H9 (cell line): Measurements from ENCODE around the gene OR52N2. TPM values are rescaled to one million over a fixed set of nuclear protein-coding genes. Genes with fewer than 3 reads are reported as not detected.
A peak's percentile ranks its signal among the peaks of the same experiment; 100 is the strongest.

ENCODE experiments used
- DNase-seq: peaks from one replicate; pipeline ENCODE4 v3.0.0-alpha.2; 2017
- H2AFZ ChIP-seq: one replicate; pipeline ENCODE4 v1.6.1; 2013; ENCODE audit warnings: mild to moderate bottlenecking, low read length, control low read depth, moderate library complexity
- H2AK5ac ChIP-seq: 2 replicates; pipeline ENCODE4 v1.6.1; 2013; ENCODE audit warnings: low read length, control low read depth, mixed read lengths; ENCODE audit not compliant: insufficient read length
- H2BK120ac ChIP-seq: one replicate; pipeline ENCODE4 v1.6.1; 2013; ENCODE audit warnings: low read depth, mild to moderate bottlenecking, low read length, control low read depth, inconsistent platforms; ENCODE audit not compliant: poor library complexity, severe bottlenecking
- H2BK12ac ChIP-seq: 2 replicates; pipeline ENCODE4 v1.6.1; 2013; ENCODE audit warnings: low read length, control low read depth, mixed read lengths, low read depth; ENCODE audit not compliant: insufficient read length
- H2BK15ac ChIP-seq: 2 replicates; pipeline ENCODE4 v1.6.1; 2013; ENCODE audit warnings: low read depth, low read length, control low read depth
- H2BK20ac ChIP-seq: one replicate; pipeline ENCODE4 v1.6.1; 2013; ENCODE audit warnings: low read depth, mild to moderate bottlenecking, low read length, control low read depth, inconsistent platforms; ENCODE audit not compliant: poor library complexity, severe bottlenecking
- H2BK5ac ChIP-seq: 2 replicates; pipeline ENCODE4 v1.6.1; 2013; ENCODE audit warnings: low read length, control low read depth, mixed read lengths; ENCODE audit not compliant: insufficient read length
- H3K14ac ChIP-seq: 2 replicates; pipeline ENCODE4 v1.6.1; 2013; ENCODE audit warnings: low read length, control low read depth; ENCODE audit not compliant: insufficient read depth
- H3K18ac ChIP-seq: 2 replicates; pipeline ENCODE4 v1.6.1; 2013; ENCODE audit warnings: low read depth, mild to moderate bottlenecking, mixed read lengths, low read length, control low read depth; ENCODE audit not compliant: insufficient read length
- H3K23ac ChIP-seq: 2 replicates; pipeline ENCODE4 v1.6.1; 2013; ENCODE audit warnings: low read length, control low read depth, mixed read lengths, low read depth; ENCODE audit not compliant: insufficient read length
- H3K23me2 ChIP-seq: 2 replicates; pipeline ENCODE4 v1.6.1; 2013; ENCODE audit warnings: low read depth, mild to moderate bottlenecking, mixed read lengths, low read length, control low read depth; ENCODE audit not compliant: insufficient read length, poor library complexity, severe bottlenecking
- H3K27ac ChIP-seq: 2 replicates; pipeline ENCODE4 v1.5.1; 2013; ENCODE audit warnings: low read length, control low read depth, mixed read lengths, low read depth; ENCODE audit not compliant: insufficient read length
- H3K27me3 ChIP-seq: 2 replicates; pipeline ENCODE4 v1.6.1; 2013; ENCODE audit warnings: low read length, control low read depth, inconsistent platforms; ENCODE audit not compliant: insufficient read depth
- H3K4ac ChIP-seq: 2 replicates; pipeline ENCODE4 v1.6.1; 2013; ENCODE audit warnings: low read depth, mild to moderate bottlenecking, control low read depth, inconsistent platforms, low read length, moderate library complexity
- H3K4me1 ChIP-seq: 2 replicates; pipeline ENCODE4 v1.6.1; 2013; ENCODE audit warnings: low read length, control low read depth, inconsistent platforms; ENCODE audit not compliant: insufficient read depth
- H3K4me2 ChIP-seq: 2 replicates; pipeline ENCODE4 v1.6.1; 2013; ENCODE audit warnings: low read length, control low read depth, mixed read lengths; ENCODE audit not compliant: insufficient read length, insufficient read depth
- H3K56ac ChIP-seq: 2 replicates; pipeline ENCODE4 v1.6.1; 2013; ENCODE audit warnings: low read depth, mild to moderate bottlenecking, mixed read lengths, low read length, control low read depth; ENCODE audit not compliant: insufficient read length
- H3K79me1 ChIP-seq: 2 replicates; pipeline ENCODE4 v1.6.1; 2013; ENCODE audit warnings: low read depth, mild to moderate bottlenecking, moderate library complexity, low read length, control low read depth, inconsistent platforms; ENCODE audit not compliant: insufficient read depth, poor library complexity, severe bottlenecking
- H3K79me2 ChIP-seq: 2 replicates; pipeline ENCODE4 v1.6.1; 2013; ENCODE audit warnings: low read length, control low read depth, inconsistent platforms; ENCODE audit not compliant: insufficient read depth
- H3K9ac ChIP-seq: 2 replicates; pipeline ENCODE4 v1.6.1; 2013; ENCODE audit warnings: low read length, control low read depth, mixed read lengths; ENCODE audit not compliant: insufficient read length; ENCODE audit errors: extremely low read depth
- H3K9me3 ChIP-seq: one replicate; pipeline ENCODE4 v1.6.1; 2013; ENCODE audit warnings: low read depth, low read length, inconsistent platforms; ENCODE audit not compliant: control insufficient read depth
- H3T11ph ChIP-seq: one replicate; pipeline ENCODE4 v1.6.1; 2013; ENCODE audit warnings: mild to moderate bottlenecking, low read length, control low read depth, inconsistent platforms
- H4K20me1 ChIP-seq: one replicate; pipeline ENCODE4 v1.6.1; 2013; ENCODE audit not compliant: control insufficient read depth, insufficient read length, insufficient read depth
- H4K5ac ChIP-seq: 2 replicates; pipeline ENCODE4 v1.6.1; 2013; ENCODE audit warnings: low read depth, mild to moderate bottlenecking, mixed read lengths, low read length, control low read depth; ENCODE audit not compliant: insufficient read length
- H4K8ac ChIP-seq: replicated peaks from 2 replicates; pipeline ENCODE4 v1.6.1; 2013; ENCODE audit warnings: low read length, control low read depth, mixed read lengths, low read depth; ENCODE audit not compliant: insufficient read length
- H4K91ac ChIP-seq: 2 replicates; pipeline ENCODE4 v1.6.1; 2013; ENCODE audit warnings: low read depth, mild to moderate bottlenecking, moderate library complexity, mixed read lengths, low read length, control low read depth; ENCODE audit not compliant: insufficient read length
- H3K27ac Mint-ChIP-seq, 3 experiments: 2 replicates in 2 of 3; 3 replicates in 1 of 3; pipeline ENCODE4 v1.8.0; 2020 to 2021; ENCODE audit warnings: mixed read lengths in 3 of 3, mild to moderate bottlenecking in 1 of 3, moderate library complexity in 1 of 3
- H3K27me3 Mint-ChIP-seq: 2 replicates; pipeline ENCODE4 v1.8.0; 2021; ENCODE audit warnings: low read depth, mild to moderate bottlenecking, moderate library complexity, mixed read lengths
- H3K36me3 Mint-ChIP-seq, 3 experiments: 2 replicates in 2 of 3; 3 replicates in 1 of 3; pipeline ENCODE4 v1.8.0; 2020 to 2021; ENCODE audit warnings: low read depth in 3 of 3, mixed read lengths in 3 of 3; ENCODE audit not compliant: insufficient read depth in 1 of 3
- H3K4me1 Mint-ChIP-seq, 2 experiments: 2 replicates each; pipeline ENCODE4 v1.8.0; 2020; ENCODE audit warnings: mixed read lengths in 2 of 2
- H3K4me3 Mint-ChIP-seq, 2 experiments: 2 replicates in 1 of 2; 3 replicates in 1 of 2; pipeline ENCODE4 v1.8.0; 2020 to 2021; ENCODE audit warnings: mild to moderate bottlenecking in 2 of 2, mixed read lengths in 2 of 2, moderate library complexity in 1 of 2
- H3K9me3 Mint-ChIP-seq, 2 experiments: 2 replicates in 1 of 2; 3 replicates in 1 of 2; pipeline ENCODE4 v1.8.0; 2020; ENCODE audit warnings: mild to moderate bottlenecking in 2 of 2, mixed read lengths in 2 of 2, moderate library complexity in 1 of 2
- WGBS: extraction: QIAGEN DNeasy Blood & Tissue Kit; methylation state at CpG from one replicate; pipeline ENCODE4 v1.1.7; 2013; ENCODE audit warnings: missing lambda C conversion rate, low lambda C conversion rate, mixed read lengths; ENCODE audit not compliant: insufficient read length; ENCODE audit errors: extremely low coverage; 5-methylcytosine and 5-hydroxymethylcytosine counted together
- total RNA-seq: library from RNA; stranded (reverse); gene quantifications from 2 replicates; pipeline ENCODE4 v1.2.1, GENCODE V29; 2021
- TF ChIP-seq, protein P1 (sequence below): fragments of 200-600 bp; sonication (generic); conservative IDR thresholded peaks from 3 replicates; pipeline ENCODE4 v1.8.0; 2021; ENCODE audit warnings: antibody characterized with exemption, mild to moderate bottlenecking

The OR52N2 gene
- total RNA-seq, 1 experiment from 2014 or later = not detected

DNA sequence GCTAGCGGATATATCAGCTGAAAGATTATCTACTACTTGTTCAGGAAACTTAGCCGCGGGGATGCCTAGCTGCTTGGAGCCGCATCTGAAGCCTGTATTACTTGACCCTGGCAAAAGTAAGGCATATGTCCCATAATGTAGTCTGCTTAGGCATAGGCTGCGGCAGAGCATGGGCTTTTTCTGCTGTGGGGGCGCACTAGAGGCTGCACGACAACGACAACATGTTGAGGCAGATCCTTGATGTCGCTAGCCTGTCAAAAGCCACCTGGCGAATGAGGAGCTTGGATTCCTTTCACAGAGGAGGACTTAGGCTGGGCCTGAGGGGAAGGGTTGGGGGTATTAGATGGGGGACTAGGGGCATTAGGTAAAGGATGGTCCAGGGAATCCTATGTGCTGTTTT, 1.1 kb upstream of the OR52N2 start:
- Histone ChIP-seq H3K9me3 (no peaks in the 10 kb centered on the region), H3K23me2 (no peaks in the 10 kb centered on the region), H2BK15ac (no peak overlapping the region), H3K4me2 (no peak overlapping the region), H3K4me1 (no peaks in the 10 kb centered on the region), H2AFZ (no peak overlapping the region), H4K8ac (no peak overlapping the region), H2BK20ac (no peak overlapping the region), H3K27me3 (no peaks in the 10 kb centered on the region), H3K9ac (no peak overlapping the region), H3K79me1 (no peaks in the 10 kb centered on the region), H3K4ac (no peak overlapping the region), H3K14ac (no peak overlapping the region), H3K27ac (no peak overlapping the region), H3K79me2 (no peaks in the 10 kb centered on the region), H3T11ph (no peak overlapping the region), H3K18ac (no peak overlapping the region), H2BK120ac (no peak overlapping the region), H4K5ac (no peak overlapping the region), H2AK5ac (no peak overlapping the region), H3K23ac (no peak overlapping the region), H2BK5ac (no peak overlapping the region), H3K56ac (no peak overlapping the region), H4K91ac (no peak overlapping the region), H4K20me1 (no peaks in the 10 kb centered on the region), H2BK12ac (no peak overlapping the region)
- Mint-ChIP-seq H3K9me3 (peaks cover 7 to 12% of the 10 kb centered on the region in 2 experiments; a peak in 4 of 5 replicates), H3K27me3 (peaks cover 2% of the 10 kb centered on the region; the same call in 1 of the 2 replicates), H3K36me3 (peaks cover 0 to 6% (median 2%) of the 10 kb centered on the region in 3 experiments; a peak in 4 of 7 replicates), H3K4me1 (peaks cover 18 to 22% of the 10 kb centered on the region in 2 experiments), H3K4me3 (no peak overlapping the region; a peak in 1 of 5 replicates), H3K27ac (no peak overlapping the region)
- TF ChIP-seq, protein P1, sequence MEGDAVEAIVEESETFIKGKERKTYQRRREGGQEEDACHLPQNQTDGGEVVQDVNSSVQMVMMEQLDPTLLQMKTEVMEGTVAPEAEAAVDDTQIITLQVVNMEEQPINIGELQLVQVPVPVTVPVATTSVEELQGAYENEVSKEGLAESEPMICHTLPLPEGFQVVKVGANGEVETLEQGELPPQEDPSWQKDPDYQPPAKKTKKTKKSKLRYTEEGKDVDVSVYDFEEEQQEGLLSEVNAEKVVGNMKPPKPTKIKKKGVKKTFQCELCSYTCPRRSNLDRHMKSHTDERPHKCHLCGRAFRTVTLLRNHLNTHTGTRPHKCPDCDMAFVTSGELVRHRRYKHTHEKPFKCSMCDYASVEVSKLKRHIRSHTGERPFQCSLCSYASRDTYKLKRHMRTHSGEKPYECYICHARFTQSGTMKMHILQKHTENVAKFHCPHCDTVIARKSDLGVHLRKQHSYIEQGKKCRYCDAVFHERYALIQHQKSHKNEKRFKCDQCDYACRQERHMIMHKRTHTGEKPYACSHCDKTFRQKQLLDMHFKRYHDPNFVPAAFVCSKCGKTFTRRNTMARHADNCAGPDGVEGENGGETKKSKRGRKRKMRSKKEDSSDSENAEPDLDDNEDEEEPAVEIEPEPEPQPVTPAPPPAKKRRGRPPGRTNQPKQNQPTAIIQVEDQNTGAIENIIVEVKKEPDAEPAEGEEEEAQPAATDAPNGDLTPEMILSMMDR = peak; percentile 27; the same call in 1 of the 3 replicates
- peak; percentile 73 for DNase-seq
- WGBS = no CpG with 5 or more reads among the region's 10 CpGs
